Left ventricle myocardium inferior (tissue), 1 donor: Measurements from ENCODE around the gene NDUFC2. TPM values are rescaled to one million over a fixed set of nuclear protein-coding genes. Genes with fewer than 3 reads are reported as not detected.
A peak's percentile ranks its signal among the peaks of the same experiment; 100 is the strongest.

ENCODE experiments used
- DNase-seq: peaks from one replicate; pipeline ENCODE4 v3.0.0-alpha.2; 2020
- H3K27ac ChIP-seq: fragments of 200-600 bp; replicated peaks from 2 replicates; pipeline ENCODE4 v1.8.0; 2021
- H3K27me3 ChIP-seq: fragments of 200-600 bp; 2 replicates; pipeline ENCODE4 v1.8.0; 2021; ENCODE audit warnings: low read depth
- H3K36me3 ChIP-seq: fragments of 200-600 bp; 2 replicates; pipeline ENCODE4 v1.8.0; 2021
- H3K4me1 ChIP-seq: fragments of 200-600 bp; 2 replicates; pipeline ENCODE4 v1.8.0; 2021
- H3K4me3 ChIP-seq: fragments of 200-600 bp; 2 replicates; pipeline ENCODE4 v1.8.0; 2021; ENCODE audit warnings: mild to moderate bottlenecking, moderate library complexity
- H3K9me3 ChIP-seq: fragments of 200-600 bp; replicated peaks from 2 replicates; pipeline ENCODE4 v1.8.0; 2021
- CTCF ChIP-seq: fragments of 200-600 bp; IDR thresholded peaks from 2 replicates; pipeline ENCODE4 v1.8.0; 2021; ENCODE audit warnings: antibody characterized with exemption, mild to moderate bottlenecking, borderline replicate concordance
- intact Hi-C: fragments of 100-400 bp; cut with micrococcal nuclease; formaldehyde crosslinking; loops from one replicate; pipeline ENCODE4 v1.11.0; 2022
- total RNA-seq: library from RNA; stranded (reverse); fragmentation: NEBNext Ultra II Directional; extraction: Animal tissue kit (Norgen Biotek cat#: 25700); gene quantifications from one replicate; pipeline ENCODE4 v1.2.1, GENCODE V29; 2021
- donor health status: DM: no; HTN: yes; CAD: no; lungs with severe emphysema.

NDUFC2 gene
- total RNA-seq, 1 donor from 2014 or later: 295 TPM

- no peaks in the 10 kb centered on the region for H3K9me3 ChIP-seq
- peaks cover 17% of the 10 kb centered on the region for H3K27me3 ChIP-seq
- no peak within 1 kb of the TSS for H3K27ac ChIP-seq
- intact Hi-C loops: no loop called here
- DNase-seq: no peak
- peaks cover 8% of the 10 kb centered on the region for H3K4me1 ChIP-seq
- H3K4me3 ChIP-seq: peak within 1 kb of the TSS; percentile 62
- no peaks in the 10 kb centered on the region for H3K36me3 ChIP-seq
- TF ChIP-seq CTCF: no peak
These were observed 57.0 kb downstream of the NDUFC2 start, which contains the start of gene KCTD14 for GRCh38 chr11:78022397-78023396. TSS of gene KCTD14 (minus strand) at chr11:78023276. CDS start at chr11:78023249, 27 bp downstream.

- Histone ChIP-seq H3K4me3 (no peak overlapping the region), H3K9me3 (no peaks in the 10 kb centered on the region), H3K27ac (no peak overlapping the region), H3K27me3 (peaks cover 17% of the 10 kb centered on the region), H3K36me3 (no peaks in the 10 kb centered on the region), H3K4me1 (peaks cover 8% of the 10 kb centered on the region)
- TF ChIP-seq CTCF: no peak
- DNase-seq: no peak
- intact Hi-C loops: no loop called here
These were observed 58.1 kb downstream of the NDUFC2 start for GRCh38 chr11:78021611-78022010.

- peaks cover 8% of the 10 kb centered on the region for H3K4me1 ChIP-seq
- no peak overlapping the region for H3K27ac ChIP-seq
- H3K9me3 ChIP-seq: no peaks in the 10 kb centered on the region
- no peak for TF ChIP-seq CTCF
- no peak for DNase-seq
- H3K27me3 ChIP-seq: peaks cover 17% of the 10 kb centered on the region
- no peak overlapping the region for H3K4me3 ChIP-seq
- H3K36me3 ChIP-seq: no peaks in the 10 kb centered on the region
- intact Hi-C loops: no loop called here
These were observed 59.4 kb downstream of the NDUFC2 start for GRCh38 chr11:78020246-78020645.

- peaks cover 8% of the 10 kb centered on the region for H3K4me1 ChIP-seq
- intact Hi-C loops: no loop called here
- H3K36me3 ChIP-seq: no peaks in the 10 kb centered on the region
- TF ChIP-seq CTCF: no peak
- no peak overlapping the region for H3K27ac ChIP-seq
- H3K27me3 ChIP-seq: peaks cover 17% of the 10 kb centered on the region
- H3K4me3 ChIP-seq: no peak overlapping the region
- DNase-seq: no peak
- H3K9me3 ChIP-seq: no peaks in the 10 kb centered on the region
These were observed 59.9 kb downstream of the NDUFC2 start for GRCh38 chr11:78019808-78020207.

Other genes with a start within 250 kb of the NDUFC2 start
- gene INTS4, start 85.2 kb downstream of the NDUFC2 start, total RNA-seq: 15.4 TPM
- gene KCTD14, start 56.6 kb downstream of the NDUFC2 start, total RNA-seq: 0.16 TPM
- 0.25 TPM for gene THRSP, start 16.0 kb downstream of the NDUFC2 start, total RNA-seq
- 15.3 TPM for gene ALG8, start 59.8 kb upstream of the NDUFC2 start, total RNA-seq
- gene KCTD21, start 108.8 kb upstream of the NDUFC2 start, total RNA-seq: 8.6 TPM
- 5.8 TPM for gene USP35, start 109.1 kb upstream of the NDUFC2 start, total RNA-seq